KOPT-K1 (cell line): ENCODE measurements around the gene GABRD.

Experiments used
- H3K27ac ChIP-seq: fragments of 200-600 bp; sonication (generic); 2 replicates; pipeline ENCODE4 v1.5.1; 2016; ENCODE audit warnings: antibody characterized with exemption, mild to moderate bottlenecking, low read depth, low read length; ENCODE audit not compliant: poor library complexity, severe bottlenecking
- H3K36me3 ChIP-seq: fragments of 200-600 bp; sonication (generic); 2 replicates; pipeline ENCODE4 v1.5.1; 2017; ENCODE audit warnings: antibody characterized with exemption, mild to moderate bottlenecking, low read length, moderate library complexity; ENCODE audit not compliant: insufficient read depth
- H3K9me3 ChIP-seq: fragments of 200-600 bp; sonication (generic); 2 replicates; pipeline ENCODE4 v1.5.1; 2017; ENCODE audit warnings: antibody characterized with exemption, low read length, mild to moderate bottlenecking; ENCODE audit not compliant: insufficient read depth, poor library complexity, severe bottlenecking

The GABRD gene

DNA sequence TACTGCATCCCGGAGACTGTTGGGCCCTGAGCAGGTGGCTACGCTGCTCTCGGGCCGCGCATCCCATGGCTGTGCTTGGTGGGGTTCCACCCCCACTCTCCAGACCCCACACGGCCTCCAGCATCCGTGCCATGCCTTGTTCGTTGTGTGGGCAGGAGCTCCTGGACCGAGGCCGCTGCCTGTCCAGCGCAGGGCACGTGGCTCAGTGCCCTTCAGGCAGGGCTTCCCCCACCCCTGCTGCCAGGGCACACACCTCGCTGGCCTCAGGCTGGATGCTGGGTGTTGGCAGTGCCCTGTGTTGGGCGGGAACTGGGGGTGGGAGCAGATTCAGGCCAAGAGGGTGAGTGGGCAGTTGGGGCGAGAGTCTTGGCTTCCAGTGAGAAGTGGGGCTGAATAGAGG is 40.9 kb downstream of the GABRD start:
- no peak overlapping the region for H3K27ac ChIP-seq
- H3K36me3 ChIP-seq, result no peaks in the 10 kb centered on the region
- peaks cover 9% of the 10 kb centered on the region for H3K9me3 ChIP-seq

DNA sequence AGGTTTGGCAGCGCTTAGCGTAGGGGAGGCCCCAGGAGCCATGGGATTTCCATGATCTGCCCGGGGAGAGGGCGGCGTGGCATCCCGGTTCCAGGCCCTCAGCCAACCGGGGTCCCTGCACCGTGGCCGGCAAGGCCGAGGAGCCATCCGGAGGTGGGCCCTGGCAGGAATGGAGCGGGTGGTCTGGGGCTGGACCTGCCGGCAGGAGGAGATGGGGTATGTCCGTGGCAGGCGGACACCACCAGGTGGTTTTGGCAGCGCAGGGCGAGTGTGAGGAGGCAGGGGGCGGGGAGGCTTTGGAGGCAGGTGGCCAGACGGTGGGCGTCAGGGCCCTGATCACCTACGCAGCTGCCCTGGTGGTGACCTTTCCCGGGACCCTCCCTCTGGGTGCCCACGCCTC is 41.4 kb downstream of the GABRD start:
- Histone ChIP-seq H3K27ac (no peak overlapping the region), H3K9me3 (peaks cover 13% of the 10 kb centered on the region), H3K36me3 (no peaks in the 10 kb centered on the region)

DNA sequence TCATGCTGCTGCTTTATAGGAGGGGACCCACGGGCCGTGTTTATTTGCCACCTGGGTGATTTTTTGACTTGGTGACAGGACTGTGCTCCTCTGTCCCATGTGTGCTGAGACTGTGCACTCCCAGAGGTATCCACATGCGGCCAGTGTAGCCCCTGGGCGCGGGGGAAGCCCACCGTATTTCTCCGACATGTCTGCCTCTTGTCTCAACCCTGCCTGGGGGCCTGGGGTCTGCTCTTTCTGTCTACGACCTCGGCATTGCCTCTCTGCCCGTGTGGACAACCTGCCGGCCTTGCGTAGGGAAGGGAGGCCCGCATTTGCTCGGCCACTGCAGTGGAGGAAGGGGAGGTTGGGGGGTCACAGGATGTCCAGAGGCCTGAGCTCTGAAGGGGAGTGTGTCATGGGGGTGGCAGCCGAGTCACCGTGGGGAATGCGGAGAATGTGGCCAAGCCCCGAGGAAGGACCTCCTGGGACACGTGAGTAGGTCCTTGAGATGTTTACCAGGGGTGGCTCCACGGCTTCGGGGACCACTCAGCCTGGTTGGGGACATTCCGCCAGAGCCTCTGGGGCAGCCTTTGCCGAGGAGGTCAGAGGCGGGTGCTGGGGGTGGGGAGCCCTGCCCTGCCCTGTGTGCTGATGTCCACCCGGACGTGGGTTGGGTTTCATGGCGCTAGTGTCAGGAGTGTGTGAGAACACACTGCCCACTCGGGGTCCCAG is 42.1 kb downstream of the GABRD start:
- no peaks in the 10 kb centered on the region for H3K36me3 ChIP-seq
- peaks cover 20% of the 10 kb centered on the region for H3K9me3 ChIP-seq
- no peak overlapping the region for H3K27ac ChIP-seq

DNA sequence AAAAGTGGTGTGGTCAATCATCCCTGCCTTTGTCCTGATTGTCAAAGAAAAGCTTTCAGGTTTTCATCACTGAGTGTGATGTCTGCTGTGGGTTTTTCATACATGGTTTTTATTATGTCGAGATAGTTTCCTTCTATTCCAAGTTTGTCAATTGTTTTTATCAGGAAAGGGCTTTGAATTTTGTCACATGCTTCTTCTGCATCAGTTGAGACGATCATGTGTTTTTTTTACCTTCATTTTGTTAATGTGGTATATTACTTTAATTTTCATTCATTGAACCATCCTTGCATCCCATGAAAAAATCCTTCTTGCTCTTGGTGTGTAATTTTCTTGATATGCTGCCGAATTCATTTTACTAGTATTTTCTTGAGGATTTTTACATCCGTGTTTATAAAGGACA is 46.6 kb downstream of the GABRD start:
- Histone ChIP-seq H3K36me3 (no peaks in the 10 kb centered on the region), H3K9me3 (peaks cover 23% of the 10 kb centered on the region), H3K27ac (no peak overlapping the region)

DNA sequence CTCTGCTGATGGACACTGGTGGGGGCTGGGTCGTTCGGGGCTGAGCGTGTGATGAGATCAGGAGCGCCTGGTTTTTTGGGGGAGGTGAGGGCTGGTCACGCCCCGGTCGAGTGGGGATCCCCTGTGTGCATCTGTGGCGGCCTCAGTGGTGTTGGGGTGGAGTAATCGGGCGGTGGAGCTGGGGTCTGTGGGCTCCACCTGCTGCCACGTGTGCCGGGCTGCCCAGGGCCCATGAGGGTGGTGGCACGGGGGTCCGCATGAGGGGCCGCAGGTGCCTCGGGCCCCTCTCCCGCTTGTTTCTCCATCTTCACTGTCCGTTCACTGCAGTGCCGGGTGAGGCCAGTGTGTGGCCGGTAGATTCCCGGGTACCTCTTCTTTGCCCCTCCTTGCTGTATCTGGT is 48.2 kb downstream of the GABRD start:
- H3K36me3 ChIP-seq, result no peaks in the 10 kb centered on the region
- H3K27ac ChIP-seq, result no peak overlapping the region
- H3K9me3 ChIP-seq, result peaks cover 23% of the 10 kb centered on the region

DNA sequence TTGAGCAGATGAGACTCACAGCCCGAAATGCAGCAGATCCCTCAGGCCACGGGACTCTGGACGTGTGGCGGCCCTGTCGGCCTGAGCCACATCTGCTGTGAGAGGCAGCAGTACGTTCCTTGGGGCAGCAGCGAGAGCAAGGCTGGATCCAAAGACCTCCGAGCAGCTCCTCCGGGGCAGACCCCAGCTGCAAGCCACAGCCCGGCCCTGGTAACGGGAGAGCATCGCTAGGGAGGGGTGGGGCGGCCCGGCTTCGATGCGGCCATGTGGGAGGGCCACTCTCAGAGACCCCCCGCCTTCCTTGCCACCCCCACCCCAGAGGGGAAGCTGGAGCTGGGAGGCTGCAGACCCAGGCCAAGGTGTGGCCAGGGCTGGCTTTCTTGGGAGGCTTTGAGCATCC is 48.8 kb downstream of the GABRD start:
- H3K36me3 ChIP-seq, result no peaks in the 10 kb centered on the region
- H3K27ac ChIP-seq, result no peak overlapping the region

DNA sequence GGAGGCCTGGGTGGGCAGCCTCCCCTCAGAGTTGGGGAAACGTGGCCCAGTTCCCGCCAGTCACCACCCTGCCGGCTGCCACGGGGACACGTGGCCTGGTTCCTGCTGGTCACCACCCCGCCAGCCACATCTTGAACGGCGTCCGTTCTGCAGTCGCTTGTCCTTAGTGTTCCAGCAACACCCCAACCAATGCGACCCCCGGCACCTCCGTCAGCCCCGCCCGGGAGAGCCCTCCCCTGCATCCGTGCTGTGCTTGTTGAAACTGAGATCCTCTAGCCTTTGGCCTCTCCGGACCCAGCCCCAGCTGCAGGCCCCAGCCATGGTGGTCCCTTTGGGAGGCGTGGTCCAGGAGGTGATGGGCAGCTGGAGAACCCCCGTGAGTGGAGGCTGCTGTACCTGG is 49.8 kb downstream of the GABRD start:
- H3K9me3 ChIP-seq, result peaks cover 23% of the 10 kb centered on the region
- no peak overlapping the region for H3K27ac ChIP-seq
- H3K36me3 ChIP-seq, result no peaks in the 10 kb centered on the region

More for the DNA sequence above, 48.8 kb downstream of the GABRD start:
- H3K9me3 ChIP-seq, result peaks cover 23% of the 10 kb centered on the region

DNA sequence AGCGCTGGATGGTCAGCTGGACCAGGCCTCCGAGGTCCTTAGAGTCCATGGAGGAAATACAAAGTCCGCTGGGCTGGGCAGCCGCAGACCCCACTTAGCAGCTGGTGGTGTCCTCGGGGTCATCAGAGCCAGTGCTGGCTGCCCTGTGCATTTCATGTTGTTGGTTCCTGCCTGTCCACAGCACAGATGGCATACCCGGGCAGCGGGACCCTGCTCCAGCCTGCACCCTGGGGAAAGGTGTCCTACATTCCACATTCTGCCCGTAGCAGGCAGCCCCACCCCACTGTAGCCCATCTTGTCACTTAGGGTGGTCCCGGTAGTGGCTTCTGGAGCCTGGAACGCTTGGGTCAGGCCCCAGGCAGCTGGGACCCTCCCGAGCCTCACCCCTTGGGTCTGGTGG is 50.9 kb downstream of the GABRD start:
- Histone ChIP-seq H3K9me3 (peaks cover 14% of the 10 kb centered on the region), H3K36me3 (no peaks in the 10 kb centered on the region), H3K27ac (no peak overlapping the region)

DNA sequence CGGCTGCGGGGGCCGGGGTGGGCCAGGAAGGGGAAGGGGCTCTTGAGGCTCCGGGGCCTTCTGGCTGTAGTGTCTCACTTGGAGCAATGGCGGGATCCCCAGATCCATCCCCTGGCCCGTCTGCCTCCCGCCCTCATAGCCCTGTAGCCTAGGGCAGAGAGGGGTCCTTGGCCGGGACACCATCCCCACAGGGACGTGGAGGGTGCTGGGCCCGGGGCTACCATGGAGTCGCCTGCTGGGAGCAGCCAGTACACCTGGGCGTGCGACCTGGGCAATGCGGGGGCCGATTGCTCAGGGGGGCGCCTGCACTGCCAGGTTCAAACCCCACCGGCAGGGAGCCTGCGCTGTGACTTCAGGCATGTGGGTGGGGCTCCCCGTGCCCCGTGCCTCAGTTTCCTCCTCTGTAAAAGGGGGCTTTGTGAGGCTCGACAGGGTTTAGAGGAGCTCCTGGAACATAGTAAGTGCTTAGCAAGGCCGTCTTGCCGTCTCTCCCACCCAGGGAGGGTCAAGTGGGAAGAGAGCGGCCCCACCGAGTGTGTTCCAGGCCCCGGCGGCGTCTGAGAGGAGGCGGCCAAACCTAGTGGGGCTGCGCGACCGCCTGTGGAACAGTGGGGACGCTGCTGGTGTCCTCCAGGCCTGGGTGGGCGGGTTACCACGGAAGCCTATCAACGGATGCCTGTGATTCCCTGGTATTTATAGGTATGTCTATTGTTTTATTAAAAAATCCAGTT is 51.8 kb downstream of the GABRD start:
- no peaks in the 10 kb centered on the region for H3K36me3 ChIP-seq
- peaks cover 6% of the 10 kb centered on the region for H3K9me3 ChIP-seq

DNA sequence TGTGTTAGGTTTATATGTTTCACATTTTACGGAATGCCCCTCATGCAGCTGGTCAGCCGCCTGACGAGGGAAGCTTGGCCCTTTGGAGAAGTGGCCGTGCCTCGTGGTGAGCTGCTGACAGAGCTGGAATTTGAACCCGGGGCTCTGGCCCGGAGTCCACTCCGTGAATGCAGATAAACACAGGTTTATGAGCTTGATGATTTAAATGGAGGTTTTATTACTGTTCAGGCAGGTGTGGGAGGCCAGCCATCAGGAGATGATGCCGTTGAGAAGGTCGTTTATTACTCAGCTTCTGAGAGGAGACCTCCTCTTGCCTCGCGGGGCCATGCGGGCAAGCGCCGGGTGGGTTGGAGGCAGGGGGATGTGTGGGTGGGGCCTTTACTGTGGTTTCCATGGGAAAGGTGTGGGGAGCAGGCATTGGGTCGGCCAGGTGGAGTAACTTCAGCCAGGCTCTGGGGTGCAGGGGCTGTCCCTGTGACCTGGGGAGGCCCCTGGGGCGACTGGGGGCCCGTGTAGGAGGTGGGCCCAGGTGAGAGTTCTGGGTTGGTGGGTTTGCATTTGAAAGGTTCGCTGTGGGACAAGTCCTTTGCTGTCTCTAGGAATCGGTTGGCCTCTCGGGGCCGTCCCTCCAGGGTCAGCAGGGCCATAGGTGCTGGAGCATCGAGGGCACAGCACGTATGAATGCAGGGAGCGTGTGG is 53.1 kb downstream of the GABRD start:
- H3K36me3 ChIP-seq, result no peaks in the 10 kb centered on the region
- no peak overlapping the region for H3K27ac ChIP-seq
- H3K9me3 ChIP-seq, result peaks cover 8% of the 10 kb centered on the region

More for the DNA sequence above, 51.8 kb downstream of the GABRD start:
- H3K27ac ChIP-seq, result no peak overlapping the region

DNA sequence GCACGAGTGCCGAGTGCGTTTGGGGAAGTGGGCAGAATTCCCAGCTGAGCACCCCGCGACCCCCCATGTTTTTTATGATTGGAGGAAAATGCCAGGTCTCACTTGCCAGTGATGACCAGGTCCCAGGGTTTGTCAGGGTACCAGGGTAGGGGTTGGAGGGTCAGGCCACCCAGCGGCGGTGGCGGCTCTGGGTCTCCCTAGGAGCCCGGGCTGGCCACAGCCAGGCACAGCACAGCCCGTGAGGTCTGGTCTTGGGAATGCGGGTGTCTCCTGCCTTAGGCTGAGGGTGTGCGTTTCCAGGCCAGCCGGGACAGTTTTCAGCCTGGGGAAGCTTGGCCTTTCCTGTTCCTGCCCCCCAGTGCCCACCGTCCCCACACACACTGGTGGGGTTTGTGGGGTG is 53.7 kb downstream of the GABRD start:
- no peaks in the 10 kb centered on the region for H3K36me3 ChIP-seq
- H3K27ac ChIP-seq, result no peak overlapping the region
- H3K9me3 ChIP-seq, result peaks cover 14% of the 10 kb centered on the region

DNA sequence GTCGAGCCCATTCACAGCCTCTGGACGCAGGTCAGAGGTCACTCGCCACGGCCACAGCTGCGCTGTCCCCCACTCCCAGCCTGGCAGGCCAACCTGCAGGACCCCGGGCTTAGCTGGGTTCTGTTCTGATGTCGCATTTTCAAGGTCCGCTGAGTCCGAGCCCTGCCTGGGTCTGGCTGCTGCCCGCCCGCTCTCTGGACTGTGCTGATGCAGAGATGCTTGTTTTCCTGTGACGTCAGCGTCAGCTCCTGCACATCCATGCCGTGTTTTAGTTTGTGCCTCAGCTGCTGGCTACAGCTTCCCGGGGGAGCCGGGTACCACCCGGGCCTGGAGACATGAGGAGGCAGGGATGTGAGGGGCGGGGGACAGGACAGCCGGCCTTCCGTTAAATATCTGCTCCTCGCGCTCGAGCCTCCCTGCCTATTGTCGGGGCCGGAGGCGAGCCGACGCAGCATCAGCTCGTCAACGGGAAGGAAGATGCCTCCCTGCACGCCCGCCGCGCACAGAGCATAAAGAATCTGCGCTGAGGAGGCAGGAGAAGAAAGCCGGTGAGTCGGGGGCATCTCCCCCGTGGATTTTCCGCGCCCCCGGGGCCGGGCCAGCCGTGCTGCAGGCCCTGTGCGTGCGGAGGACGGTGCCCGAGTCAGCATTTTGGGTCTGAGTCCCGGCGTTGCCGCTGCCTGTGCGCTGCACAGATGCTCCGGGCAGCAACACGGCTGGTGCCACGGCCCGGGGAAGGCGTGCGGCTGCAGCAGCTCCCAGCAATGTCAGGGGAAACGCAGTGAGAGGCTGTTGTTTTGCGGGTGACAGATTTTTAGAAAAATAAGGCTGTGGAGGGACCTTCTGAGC is 54.5 kb downstream of the GABRD start:
- Histone ChIP-seq H3K9me3 (peaks cover 21% of the 10 kb centered on the region), H3K36me3 (no peaks in the 10 kb centered on the region), H3K27ac (no peak overlapping the region)

DNA sequence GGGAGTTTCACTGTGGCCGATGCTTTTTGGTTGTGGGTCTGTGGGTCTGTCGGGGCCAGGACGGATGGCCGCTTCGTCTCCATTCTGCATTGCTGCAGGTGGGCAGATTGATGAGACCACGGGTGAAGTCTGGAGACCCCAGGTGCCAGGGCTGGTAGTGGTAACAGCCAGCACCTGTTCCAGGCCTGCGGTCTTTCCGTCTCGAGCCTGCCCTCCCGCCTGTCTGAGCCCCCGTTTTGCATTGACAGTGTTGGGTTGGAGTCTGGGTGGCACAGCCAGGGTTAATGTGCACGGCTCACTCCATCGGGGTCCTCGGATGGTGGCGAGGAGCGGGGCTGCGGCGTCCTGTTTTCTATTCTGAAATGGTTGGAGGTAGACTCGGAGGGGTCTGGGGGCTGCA is 55.3 kb downstream of the GABRD start:
- peaks cover 29% of the 10 kb centered on the region for H3K9me3 ChIP-seq
- no peak overlapping the region for H3K27ac ChIP-seq
- no peaks in the 10 kb centered on the region for H3K36me3 ChIP-seq

DNA sequence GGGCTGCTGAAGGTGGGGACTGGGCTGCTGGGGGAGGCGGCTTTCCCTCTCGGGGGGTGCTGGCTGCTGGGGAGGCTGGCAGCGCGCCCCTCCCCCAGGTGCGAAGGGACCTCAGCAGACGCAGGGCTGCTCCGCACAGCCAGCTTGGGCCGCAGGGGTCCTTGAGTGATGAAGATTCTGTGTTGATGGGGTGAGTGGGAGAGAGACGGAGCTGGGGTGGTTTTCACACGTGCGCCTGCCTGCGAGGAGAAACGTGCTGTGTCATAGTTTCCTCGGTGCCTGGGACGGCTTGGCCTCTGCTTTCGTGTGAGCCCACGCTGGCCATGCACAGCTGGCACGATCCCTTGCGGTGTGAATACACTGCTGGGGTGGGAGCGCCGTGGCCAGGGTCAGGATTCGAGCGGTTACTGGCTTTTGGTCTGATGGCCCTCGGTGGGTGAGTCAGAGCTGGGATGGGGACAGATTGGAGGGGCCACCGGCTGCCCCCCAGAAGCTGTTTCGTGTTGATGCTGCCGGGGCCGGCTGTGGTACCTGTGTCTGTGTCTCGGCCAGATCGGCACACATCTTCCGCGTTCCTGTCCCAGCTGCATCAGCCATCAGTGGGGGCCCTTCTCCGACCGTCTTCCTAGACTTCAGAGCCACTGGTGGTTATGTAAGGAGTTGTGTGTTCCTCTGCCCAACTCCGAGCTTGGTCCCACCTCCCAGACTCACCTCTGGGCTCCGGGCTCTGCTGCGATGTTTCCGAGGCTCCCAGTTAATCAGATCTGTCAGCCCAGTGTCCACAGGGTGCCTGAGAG is 56.0 kb downstream of the GABRD start:
- H3K36me3 ChIP-seq, result no peaks in the 10 kb centered on the region
- no peak overlapping the region for H3K27ac ChIP-seq
- H3K9me3 ChIP-seq, result peaks cover 37% of the 10 kb centered on the region
